ENCODE results near the gene KCTD19. TPM values are rescaled to one million over a fixed set of nuclear protein-coding genes. Genes with fewer than 3 reads are reported as not detected.
A peak's percentile ranks its signal among the peaks of the same experiment; 100 is the strongest.

Gene KCTD19
- total RNA-seq, 1 experiment from 2014 or later: 2.1 TPM

GRCh38 chr16:67283039-67283825, 43.3 kb downstream of the KCTD19 start:
- Histone ChIP-seq H3K4me3 (ENCODE audit: insufficient read depth, low read depth, low read length) (no peak overlapping the region), H3K36me3 (replicated peaks; ENCODE audit: control insufficient read depth, insufficient read depth, low read length) (peaks cover 3% of the 10 kb centered on the region; the same call in 1 of the 2 replicates), H3K27me3 (ENCODE audit: control insufficient read depth, insufficient read depth, low read length) (peaks cover 8% of the 10 kb centered on the region)
- no peak for DNase-seq

GRCh38 chr16:67282447-67282805, 44.1 kb downstream of the KCTD19 start:
- Histone ChIP-seq H3K36me3 (replicated peaks; ENCODE audit: control insufficient read depth, insufficient read depth, low read length) (peaks cover 3% of the 10 kb centered on the region; the same call in 1 of the 2 replicates), H3K27me3 (ENCODE audit: control insufficient read depth, insufficient read depth, low read length) (peaks cover 9% of the 10 kb centered on the region), H3K4me3 (ENCODE audit: insufficient read depth, low read depth, low read length) (no peak overlapping the region)
- DNase-seq: no peak

- Histone ChIP-seq H3K36me3 (replicated peaks; ENCODE audit: control insufficient read depth, insufficient read depth, low read length) (no peaks in the 10 kb centered on the region; the same call in 1 of the 2 replicates), H3K4me3 (ENCODE audit: insufficient read depth, low read depth, low read length) (no peak overlapping the region), H3K27me3 (ENCODE audit: control insufficient read depth, insufficient read depth, low read length) (peaks cover 9% of the 10 kb centered on the region)
- no peak for DNase-seq
These were observed 44.8 kb downstream of the KCTD19 start for GRCh38 chr16:67281536-67282446.

GRCh38 chr16:67280090-67281015, 46.2 kb downstream of the KCTD19 start:
- Histone ChIP-seq H3K4me3 (ENCODE audit: insufficient read depth, low read depth, low read length) (no peak overlapping the region; the same call in 1 of the 2 replicates), H3K36me3 (replicated peaks; ENCODE audit: control insufficient read depth, insufficient read depth, low read length) (no peaks in the 10 kb centered on the region; the same call in 1 of the 2 replicates), H3K27me3 (ENCODE audit: control insufficient read depth, insufficient read depth, low read length) (peaks cover 9% of the 10 kb centered on the region)
- DNase-seq: no peak

GRCh38 chr16:67279296-67280089, 47.0 kb downstream of the KCTD19 start, which contains the start of gene PLEKHG4:
TSS of gene PLEKHG4 (plus strand) at chr16:67279532. CDS start at chr16:67280045, 513 bp downstream.
- peak within 1 kb of the TSS; percentile 67 for H3K4me3 ChIP-seq (ENCODE audit: insufficient read depth, low read depth, low read length)
- no peaks in the 10 kb centered on the region; the same call in 1 of the 2 replicates for H3K36me3 ChIP-seq (replicated peaks; ENCODE audit: control insufficient read depth, insufficient read depth, low read length)
- DNase-seq: peak; percentile 96
- H3K27me3 ChIP-seq (ENCODE audit: control insufficient read depth, insufficient read depth, low read length): peaks cover 9% of the 10 kb centered on the region

- Histone ChIP-seq H3K4me3 (ENCODE audit: insufficient read depth, low read depth, low read length) (peak overlapping the region; percentile 67), H3K27me3 (ENCODE audit: control insufficient read depth, insufficient read depth, low read length) (peaks cover 9% of the 10 kb centered on the region), H3K36me3 (replicated peaks; ENCODE audit: control insufficient read depth, insufficient read depth, low read length) (no peaks in the 10 kb centered on the region; the same call in 1 of the 2 replicates)
- peak; percentile 84 for DNase-seq
These were observed 47.7 kb downstream of the KCTD19 start for GRCh38 chr16:67278773-67279295.

- DNase-seq: no peak
- Histone ChIP-seq H3K27me3 (ENCODE audit: control insufficient read depth, insufficient read depth, low read length) (peaks cover 9% of the 10 kb centered on the region), H3K36me3 (replicated peaks; ENCODE audit: control insufficient read depth, insufficient read depth, low read length) (no peaks in the 10 kb centered on the region; the same call in 1 of the 2 replicates), H3K4me3 (ENCODE audit: insufficient read depth, low read depth, low read length) (peak overlapping the region; percentile 67)
These were observed 48.4 kb downstream of the KCTD19 start for GRCh38 chr16:67277999-67278772.

GRCh38 chr16:67277294-67277998, 49.1 kb downstream of the KCTD19 start:
- no peak for DNase-seq
- Histone ChIP-seq H3K4me3 (ENCODE audit: insufficient read depth, low read depth, low read length) (no peak overlapping the region), H3K36me3 (replicated peaks; ENCODE audit: control insufficient read depth, insufficient read depth, low read length) (no peaks in the 10 kb centered on the region; the same call in 1 of the 2 replicates), H3K27me3 (ENCODE audit: control insufficient read depth, insufficient read depth, low read length) (peaks cover 9% of the 10 kb centered on the region)

- H3K27me3 ChIP-seq (ENCODE audit: control insufficient read depth, insufficient read depth, low read length): peaks cover 9% of the 10 kb centered on the region
- no peak for DNase-seq
- no peak overlapping the region for H3K4me3 ChIP-seq (ENCODE audit: insufficient read depth, low read depth, low read length)
- no peaks in the 10 kb centered on the region; the same call in 1 of the 2 replicates for H3K36me3 ChIP-seq (replicated peaks; ENCODE audit: control insufficient read depth, insufficient read depth, low read length)
These were observed 51.2 kb downstream of the KCTD19 start for GRCh38 chr16:67275321-67275720.

GRCh38 chr16:67271446-67271845, 55.1 kb downstream of the KCTD19 start:
- Histone ChIP-seq H3K4me3 (ENCODE audit: insufficient read depth, low read depth, low read length) (no peak overlapping the region), H3K36me3 (replicated peaks; ENCODE audit: control insufficient read depth, insufficient read depth, low read length) (no peaks in the 10 kb centered on the region), H3K27me3 (ENCODE audit: control insufficient read depth, insufficient read depth, low read length) (no peaks in the 10 kb centered on the region)
- no peak for DNase-seq

GRCh38 chr16:67270931-67271338, 55.6 kb downstream of the KCTD19 start:
- Histone ChIP-seq H3K36me3 (replicated peaks; ENCODE audit: control insufficient read depth, insufficient read depth, low read length) (no peaks in the 10 kb centered on the region), H3K27me3 (ENCODE audit: control insufficient read depth, insufficient read depth, low read length) (no peaks in the 10 kb centered on the region), H3K4me3 (ENCODE audit: insufficient read depth, low read depth, low read length) (no peak overlapping the region)
- no peak for DNase-seq

- no peak for DNase-seq
- Histone ChIP-seq H3K4me3 (ENCODE audit: insufficient read depth, low read depth, low read length) (no peak overlapping the region), H3K27me3 (ENCODE audit: control insufficient read depth, insufficient read depth, low read length) (no peaks in the 10 kb centered on the region), H3K36me3 (replicated peaks; ENCODE audit: control insufficient read depth, insufficient read depth, low read length) (no peaks in the 10 kb centered on the region; the same call in 1 of the 2 replicates)
These were observed 56.8 kb downstream of the KCTD19 start for GRCh38 chr16:67269766-67270165.
